HepG2 (cell line): Measurements from ENCODE around the gene TRPC1. TPM values are rescaled to one million over a fixed set of nuclear protein-coding genes. Genes with fewer than 3 reads are reported as not detected.

Experiments
- ARID5B ChIP-seq: IDR thresholded peaks from 2 replicates; pipeline ENCODE4 v1.4.0; 2020; ENCODE audit warnings: mild to moderate bottlenecking, missing genetic modification reagents
- ATRX ChIP-seq: sonication (generic); formaldehyde crosslinking; IDR thresholded peaks from 2 replicates; pipeline ENCODE4 v1.4.0; 2020; ENCODE audit warnings: missing genetic modification reagents, borderline replicate concordance
- ERF ChIP-seq: IDR thresholded peaks from 2 replicates; pipeline ENCODE4 v1.6.1; 2018; ENCODE audit warnings: missing biosample characterization, missing genetic modification reagents
- GLI4 ChIP-seq: sonication (generic); formaldehyde crosslinking; IDR thresholded peaks from 2 replicates; pipeline ENCODE4 v1.5.1; 2020; ENCODE audit warnings: missing genetic modification reagents, mild to moderate bottlenecking, moderate library complexity, borderline replicate concordance
- GZF1 ChIP-seq: sonication (generic); formaldehyde crosslinking; IDR thresholded peaks from 2 replicates; pipeline ENCODE4 v1.5.1; 2020; ENCODE audit warnings: mild to moderate bottlenecking, missing genetic modification reagents
- HNRNPL ChIP-seq: fragments of 200-400 bp; formaldehyde crosslinking; IDR thresholded peaks from 2 replicates; pipeline ENCODE4 v1.6.1; 2017; ENCODE audit warnings: mild to moderate bottlenecking, low read depth, low read length
- IRX3 ChIP-seq: sonication (generic); formaldehyde crosslinking; IDR thresholded peaks from 2 replicates; pipeline ENCODE4 v1.8.1; 2023; ENCODE audit warnings: mild to moderate bottlenecking, low read depth, missing genetic modification reagents, borderline replicate concordance
- KLF16 ChIP-seq, 2 experiments: sonication (generic) in 1 of 2; formaldehyde crosslinking in 1 of 2; IDR thresholded peaks; 2 replicates each; pipeline versions ENCODE4 v1.6.1 to v1.8.0; 2016 to 2023; ENCODE audit warnings: missing genetic modification reagents in 2 of 2, missing compliant biosample characterization in 1 of 2
- RARG ChIP-seq: sonication (generic); formaldehyde crosslinking; IDR thresholded peaks from 2 replicates; pipeline ENCODE4 v1.4.0; 2020; ENCODE audit warnings: low read depth, mild to moderate bottlenecking, missing genetic modification reagents
- U2AF1 ChIP-seq: fragments of 200-400 bp; formaldehyde crosslinking; optimal IDR thresholded peaks from 2 replicates; pipeline ENCODE3; 2017; ENCODE audit warnings: mild to moderate bottlenecking, low read depth, low read length
- U2AF2 ChIP-seq: fragments of 200-400 bp; formaldehyde crosslinking; IDR thresholded peaks from 2 replicates; pipeline ENCODE4 v1.6.1; 2017; ENCODE audit warnings: low read depth, mild to moderate bottlenecking, low read length
- ZBTB44 ChIP-seq: sonication (generic); formaldehyde crosslinking; IDR thresholded peaks from 2 replicates; pipeline ENCODE4 v1.4.0; 2020; ENCODE audit warnings: missing genetic modification reagents
- ZFP82 ChIP-seq: sonication (generic); formaldehyde crosslinking; IDR thresholded peaks from 2 replicates; pipeline ENCODE4 v1.5.1; 2020; ENCODE audit warnings: mild to moderate bottlenecking, missing genetic modification reagents, borderline replicate concordance
- ZNF274 ChIP-seq: sonication (generic); formaldehyde crosslinking; IDR thresholded peaks from 2 replicates; pipeline ENCODE4 v1.5.1; 2020; ENCODE audit warnings: mild to moderate bottlenecking, missing genetic modification reagents
- ZNF34 ChIP-seq: sonication (generic); formaldehyde crosslinking; IDR thresholded peaks from 2 replicates; pipeline ENCODE4 v1.4.0; 2020; ENCODE audit warnings: mild to moderate bottlenecking, missing genetic modification reagents, borderline replicate concordance
- ZNF431 ChIP-seq: sonication (generic); formaldehyde crosslinking; IDR thresholded peaks from 2 replicates; pipeline ENCODE4 v1.9.0; 2022; ENCODE audit warnings: missing genetic modification reagents, low read depth, mild to moderate bottlenecking, borderline replicate concordance
- ZNF773 ChIP-seq: sonication (generic); formaldehyde crosslinking; IDR thresholded peaks from 2 replicates; pipeline ENCODE4 v1.4.0; 2020; ENCODE audit warnings: missing genetic modification reagents, borderline replicate concordance
- ZZZ3 ChIP-seq: sonication (generic); formaldehyde crosslinking; IDR thresholded peaks from 2 replicates; pipeline ENCODE4 v1.4.0; 2020; ENCODE audit warnings: missing genetic modification reagents, mild to moderate bottlenecking, borderline replicate concordance
- polyA plus RNA-seq, 8 experiments: library from polyadenylated mRNA; depleted of rRNA in 3 of 8; stranded (reverse) in 7 of 8; unstranded in 1 of 8; fragments of >200 nt; fragmentation: Illumina TruSeq in 4 of 8; extraction: Trizol in 4 of 8; gene quantifications; 2 replicates each; pipeline versions ENCODE4 v1.2.1 to v1.2.3, GENCODE V29; 2011 to 2016; ENCODE audit warnings: low read depth in 4 of 8, missing spikeins in 1 of 8, mixed read lengths in 1 of 8; ENCODE audit not compliant: insufficient read depth in 1 of 8
- total RNA-seq, 5 experiments: library from RNA; depleted of rRNA; stranded (reverse); fragments of >200 nt; fragmentation: Illumina TruSeq; extraction: Trizol; gene quantifications; 2 replicates each; pipeline ENCODE4 v1.2.3, GENCODE V29; 2016; ENCODE audit warnings: low read depth in 1 of 5
- TF ChIP-seq, protein P1 (sequence below): sonication (generic); formaldehyde crosslinking; IDR thresholded peaks from 2 replicates; pipeline ENCODE4 v1.4.0; 2020; ENCODE audit warnings: missing genetic modification reagents, borderline replicate concordance

Gene TRPC1
- total and polyA plus RNA-seq, 2 of the 13 experiments (the other 11 are each of a cell fraction or from before 2014, with no cell fraction given): 10.8 to 13.1 TPM

DNA sequence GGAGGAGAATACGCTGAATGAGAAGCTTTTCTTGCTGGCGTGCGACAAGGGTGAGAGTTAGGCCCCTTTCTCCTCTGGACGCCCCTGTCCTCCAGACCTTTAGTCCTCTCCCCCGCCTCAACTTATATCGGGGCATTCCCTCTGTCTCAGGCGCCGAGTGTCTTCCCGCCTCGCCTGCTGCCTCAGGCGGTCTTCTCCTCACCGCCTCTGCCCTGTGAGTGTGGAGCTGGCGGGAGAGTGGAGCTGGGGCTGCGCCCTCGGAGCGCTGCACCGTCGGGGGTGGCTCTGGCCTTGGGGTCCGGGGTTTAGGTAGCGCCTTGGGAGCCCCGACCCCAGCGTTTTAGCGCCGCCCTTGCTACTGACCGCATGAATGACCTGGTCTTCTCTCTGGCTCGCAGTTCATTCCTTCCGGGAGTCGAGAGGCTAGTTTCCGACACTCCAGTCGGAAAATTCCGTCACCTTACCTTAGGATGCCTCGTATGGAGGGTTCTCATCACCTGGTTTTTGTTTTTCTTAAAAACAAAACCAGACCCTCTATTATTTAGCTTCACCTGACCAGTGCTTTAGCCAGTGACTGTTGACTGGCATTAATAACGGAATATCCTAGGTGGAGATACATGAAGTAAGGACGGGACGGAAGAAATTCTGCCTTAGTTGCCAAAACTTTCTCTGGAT, 985 bp downstream of the TRPC1 start (continued):
- TF ChIP-seq ERF (CRISPR knock-in tag) (no peak), GLI4 (CRISPR knock-in tag) (peak; percentile 72; the same call in 1 of the 2 replicates), ATRX (no peak; the same call in 1 of the 2 replicates), ARID5B (0 out of 2 replicates have a peak, but pooled peaks have one; percentile 33), HNRNPL (no peak), ZFP82 (CRISPR knock-in tag) (no peak), ZNF34 (CRISPR knock-in tag) (no peak), GZF1 (no peak; the same call in 1 of the 2 replicates), RARG (CRISPR knock-in tag) (no peak), IRX3 (CRISPR knock-in tag) (no peak), ZZZ3 (CRISPR knock-in tag) (no peak), KLF16 (CRISPR knock-in tag; IDR thresholded peaks at IDR 0.05) (peak in 1 of 2 experiments; percentile 40; a peak in 1 of 4 replicates), ZNF773 (CRISPR knock-in tag) (no peak), U2AF1 (no peak), ZNF274 (CRISPR knock-in tag) (0 out of 2 replicates have a peak, but pooled peaks have one; percentile 37), ZBTB44 (CRISPR knock-in tag) (no peak), U2AF2 (no peak), ZNF431 (CRISPR knock-in tag) (no peak)
- TF ChIP-seq, protein P1, sequence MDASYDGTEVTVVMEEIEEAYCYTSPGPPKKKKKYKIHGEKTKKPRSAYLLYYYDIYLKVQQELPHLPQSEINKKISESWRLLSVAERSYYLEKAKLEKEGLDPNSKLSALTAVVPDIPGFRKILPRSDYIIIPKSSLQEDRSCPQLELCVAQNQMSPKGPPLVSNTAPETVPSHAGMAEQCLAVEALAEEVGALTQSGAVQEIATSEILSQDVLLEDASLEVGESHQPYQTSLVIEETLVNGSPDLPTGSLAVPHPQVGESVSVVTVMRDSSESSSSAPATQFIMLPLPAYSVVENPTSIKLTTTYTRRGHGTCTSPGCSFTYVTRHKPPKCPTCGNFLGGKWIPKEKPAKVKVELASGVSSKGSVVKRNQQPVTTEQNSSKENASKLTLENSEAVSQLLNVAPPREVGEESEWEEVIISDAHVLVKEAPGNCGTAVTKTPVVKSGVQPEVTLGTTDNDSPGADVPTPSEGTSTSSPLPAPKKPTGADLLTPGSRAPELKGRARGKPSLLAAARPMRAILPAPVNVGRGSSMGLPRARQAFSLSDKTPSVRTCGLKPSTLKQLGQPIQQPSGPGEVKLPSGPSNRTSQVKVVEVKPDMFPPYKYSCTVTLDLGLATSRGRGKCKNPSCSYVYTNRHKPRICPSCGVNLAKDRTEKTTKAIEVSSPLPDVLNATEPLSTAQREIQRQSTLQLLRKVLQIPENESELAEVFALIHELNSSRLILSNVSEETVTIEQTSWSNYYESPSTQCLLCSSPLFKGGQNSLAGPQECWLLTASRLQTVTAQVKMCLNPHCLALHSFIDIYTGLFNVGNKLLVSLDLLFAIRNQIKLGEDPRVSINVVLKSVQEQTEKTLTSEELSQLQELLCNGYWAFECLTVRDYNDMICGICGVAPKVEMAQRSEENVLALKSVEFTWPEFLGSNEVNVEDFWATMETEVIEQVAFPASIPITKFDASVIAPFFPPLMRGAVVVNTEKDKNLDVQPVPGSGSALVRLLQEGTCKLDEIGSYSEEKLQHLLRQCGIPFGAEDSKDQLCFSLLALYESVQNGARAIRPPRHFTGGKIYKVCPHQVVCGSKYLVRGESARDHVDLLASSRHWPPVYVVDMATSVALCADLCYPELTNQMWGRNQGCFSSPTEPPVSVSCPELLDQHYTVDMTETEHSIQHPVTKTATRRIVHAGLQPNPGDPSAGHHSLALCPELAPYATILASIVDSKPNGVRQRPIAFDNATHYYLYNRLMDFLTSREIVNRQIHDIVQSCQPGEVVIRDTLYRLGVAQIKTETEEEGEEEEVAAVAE (CRISPR knock-in tag): peak; percentile 41; the same call in 1 of the 2 replicates
